Spleen (tissue), 11 donors: ENCODE results near the gene ZNF429. TPM values are rescaled to one million over a fixed set of nuclear protein-coding genes. Genes with fewer than 3 reads are reported as not detected.
A peak's percentile ranks its signal among the peaks of the same experiment; 100 is the strongest.
"Not testable (repeated sequence)": the region's sequence is repeated elsewhere in the genome, so short reads cannot be mapped to it uniquely, and the experiment has no call there.

Source experiments
- DNase-seq: peaks from one replicate; pipeline ENCODE4 v3.0.0-alpha.2; 2020
- H3K27ac ChIP-seq, 8 donors: fragments of 200-600 bp; sonication (generic) in 7 of 8; 1 replicate in 4 of 8; 2 replicates in 4 of 8; pipeline versions ENCODE4 v1.5.0 to v1.8.0; 2016 to 2021; ENCODE audit warnings: inconsistent platforms in 4 of 8, mild to moderate bottlenecking in 4 of 8, moderate library complexity in 1 of 8
- H3K27me3 ChIP-seq, 7 donors: fragments of 200-600 bp; sonication (generic) in 6 of 7; replicated peaks in 1 of 7; 1 replicate in 4 of 7; 2 replicates in 3 of 7; pipeline versions ENCODE4 v1.5.0 to v1.8.0; 2016 to 2021; ENCODE audit warnings: inconsistent platforms in 3 of 7, mild to moderate bottlenecking in 1 of 7
- H3K36me3 ChIP-seq, 6 donors: fragments of 200-600 bp; sonication (generic) in 5 of 6; 1 replicate in 4 of 6; 2 replicates in 2 of 6; pipeline versions ENCODE4 v1.5.0 to v1.8.0; 2016 to 2021; ENCODE audit warnings: inconsistent platforms in 2 of 6
- H3K4me1 ChIP-seq, 6 donors: fragments of 200-600 bp; sonication (generic) in 5 of 6; 1 replicate in 3 of 6; 2 replicates in 3 of 6; pipeline versions ENCODE4 v1.5.0 to v1.8.0; 2016 to 2021; ENCODE audit warnings: inconsistent platforms in 3 of 6
- H3K4me3 ChIP-seq, 8 donors: fragments of 200-600 bp; sonication (generic) in 7 of 8; 1 replicate in 4 of 8; 2 replicates in 4 of 8; pipeline versions ENCODE4 v1.5.0 to v1.8.0; 2016 to 2021; ENCODE audit warnings: inconsistent platforms in 4 of 8, mild to moderate bottlenecking in 4 of 8, moderate library complexity in 2 of 8
- H3K9me3 ChIP-seq, 8 donors: fragments of 200-600 bp; sonication (generic) in 7 of 8; 1 replicate in 4 of 8; 2 replicates in 4 of 8; pipeline versions ENCODE4 v1.5.0 to v1.8.0; 2016 to 2021; ENCODE audit warnings: inconsistent platforms in 4 of 8
- POLR2A ChIP-seq, 3 donors: fragments of 450-650 bp; IDR thresholded peaks; one replicate each; pipeline ENCODE4 v1.5.1; 2017; ENCODE audit warnings: antibody characterized with exemption in 3 of 3, mild to moderate bottlenecking in 1 of 3
- POLR2AphosphoS5 ChIP-seq, 3 donors: sonication (generic); formaldehyde crosslinking; IDR thresholded peaks; one replicate each; pipeline ENCODE4 v1.5.1; 2017; ENCODE audit warnings: antibody characterized with exemption in 3 of 3
- WGBS, 5 donors: extraction: QIAGEN DNeasy Blood & Tissue Kit in 3 of 5; methylation state at CpG; one replicate each; pipeline versions ENCODE4 v1.1.5 to v1.1.7; 2013 to 2018; 5-methylcytosine and 5-hydroxymethylcytosine counted together
- intact Hi-C: fragments of 100-400 bp; cut with DNase I; formaldehyde crosslinking; loops from one replicate; pipeline ENCODE4 v1.15.0; 2023; ENCODE audit warnings: low total_unique reads
- polyA plus RNA-seq, 3 donors: library from polyadenylated mRNA; stranded (reverse); fragments of 200-250 nt; gene quantifications; one replicate each; pipeline ENCODE4 v1.2.1, GENCODE V29; 2013
- total RNA-seq, 7 donors: library from RNA; depleted of rRNA in 3 of 7; stranded (reverse); fragments of >200 nt in 3 of 7; fragmentation: NEBNext Ultra II Directional in 4 of 7; extraction: Animal tissue kit (Norgen Biotek cat#: 25700) in 4 of 7; gene quantifications; one replicate each; pipeline versions ENCODE4 v1.1.0 to v1.2.1, GENCODE V29; 2016 to 2021
- TF ChIP-seq, protein P1 (sequence below), 11 experiments: fragments of 200-600 bp in 7 of 11; fragments of 450-650 bp in 4 of 11; sonication (generic) in 4 of 11; IDR thresholded peaks in 8 of 11; conservative IDR thresholded peaks in 3 of 11; 1 replicate in 7 of 11; 2 replicates in 4 of 11; pipeline versions ENCODE4 v1.4.0 to v1.8.0; 2016 to 2021; ENCODE audit warnings: antibody characterized with exemption in 11 of 11, inconsistent platforms in 4 of 11, mild to moderate bottlenecking in 1 of 11
- donor health status: healthy with polysubstance abuse.
- donor health status: DM: no; HTN: no; CAD: no; lungs with moderate emphysema.
- donor health status: DM: no; HTN: no; CAD: no.
- donor health status: Bipolar disorder and iron deficiency.
- donor health status: healthy.
- donor health status: DM: no; HTN: no; CAD: no.
- donor health status: DM: yes; HTN: yes; CAD: no.

Gene ZNF429
- total and polyA plus RNA-seq, 10 donors: 6.9 to 45.0 (median 16.9) TPM

- Histone ChIP-seq H3K9me3 (peaks cover 0 to 99% (median 66%) of the 10 kb centered on the region in 8 donors), H3K27ac (no peak overlapping the region), H3K36me3 (peaks cover 0 to 79% (median 4%) of the 10 kb centered on the region in 6 donors), H3K4me1 (no peaks in the 10 kb centered on the region), H3K27me3 (no peaks in the 10 kb centered on the region), H3K4me3 (no peak overlapping the region)
- no peak for DNase-seq
- 77 to 97% (median 86%) methylated on average over 2 of the region's 2 CpGs for WGBS, 5 donors
- TF ChIP-seq POLR2AphosphoS5 (IDR thresholded peaks at IDR 0.05) (no peak), POLR2A (IDR thresholded peaks at IDR 0.05) (no peak)
- TF ChIP-seq, protein P1, sequence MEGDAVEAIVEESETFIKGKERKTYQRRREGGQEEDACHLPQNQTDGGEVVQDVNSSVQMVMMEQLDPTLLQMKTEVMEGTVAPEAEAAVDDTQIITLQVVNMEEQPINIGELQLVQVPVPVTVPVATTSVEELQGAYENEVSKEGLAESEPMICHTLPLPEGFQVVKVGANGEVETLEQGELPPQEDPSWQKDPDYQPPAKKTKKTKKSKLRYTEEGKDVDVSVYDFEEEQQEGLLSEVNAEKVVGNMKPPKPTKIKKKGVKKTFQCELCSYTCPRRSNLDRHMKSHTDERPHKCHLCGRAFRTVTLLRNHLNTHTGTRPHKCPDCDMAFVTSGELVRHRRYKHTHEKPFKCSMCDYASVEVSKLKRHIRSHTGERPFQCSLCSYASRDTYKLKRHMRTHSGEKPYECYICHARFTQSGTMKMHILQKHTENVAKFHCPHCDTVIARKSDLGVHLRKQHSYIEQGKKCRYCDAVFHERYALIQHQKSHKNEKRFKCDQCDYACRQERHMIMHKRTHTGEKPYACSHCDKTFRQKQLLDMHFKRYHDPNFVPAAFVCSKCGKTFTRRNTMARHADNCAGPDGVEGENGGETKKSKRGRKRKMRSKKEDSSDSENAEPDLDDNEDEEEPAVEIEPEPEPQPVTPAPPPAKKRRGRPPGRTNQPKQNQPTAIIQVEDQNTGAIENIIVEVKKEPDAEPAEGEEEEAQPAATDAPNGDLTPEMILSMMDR (IDR thresholded peaks at IDR 0.05 in 8 of 11, conservative IDR thresholded peaks at IDR 0.05 in 3 of 11): no peak
- intact Hi-C loops: no loop called here
Observed at GRCh38 chr19:21559444-21559843, 54.0 kb downstream of the ZNF429 start.

DNA sequence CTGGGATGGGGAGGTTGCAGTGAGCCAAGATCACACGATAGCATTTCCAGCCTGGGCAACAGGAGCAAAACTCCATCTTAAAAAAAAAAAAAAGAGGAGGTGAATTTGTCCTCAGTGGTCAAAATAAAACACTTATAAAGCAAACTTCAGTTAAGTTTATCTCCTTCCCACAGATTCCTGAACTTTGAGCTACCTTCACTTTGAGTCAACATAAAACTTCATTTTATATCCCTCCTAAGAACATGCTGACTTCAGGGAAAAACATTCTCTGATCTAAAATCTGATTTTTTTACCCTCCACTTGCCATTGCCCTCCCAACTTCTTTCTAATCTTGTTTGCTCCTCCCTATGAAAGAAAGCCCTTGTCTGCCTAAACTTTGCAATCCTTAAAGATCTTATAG, 59.0 kb downstream of the ZNF429 start:
- H3K27ac ChIP-seq: no peak overlapping the region
- peaks cover 0 to 91% (median 27%) of the 10 kb centered on the region in 8 donors for H3K9me3 ChIP-seq
- H3K4me3 ChIP-seq: no peak overlapping the region
- TF ChIP-seq POLR2AphosphoS5 (IDR thresholded peaks at IDR 0.05) (no peak), POLR2A (IDR thresholded peaks at IDR 0.05) (no peak)
- TF ChIP-seq, protein P1 (IDR thresholded peaks at IDR 0.05 in 8 of 11, conservative IDR thresholded peaks at IDR 0.05 in 3 of 11): no peak
- H3K27me3 ChIP-seq: no peaks in the 10 kb centered on the region
- intact Hi-C loops: no loop called here
- WGBS, 5 donors: 78 to 93% (median 83%) methylated on average over 1 of the region's 1 CpG
- peaks cover 0 to 34% (median 0%) of the 10 kb centered on the region in 6 donors for H3K36me3 ChIP-seq
- peaks cover 0 to 9% (median 0%) of the 10 kb centered on the region in 6 donors for H3K4me1 ChIP-seq
- no peak for DNase-seq

DNA sequence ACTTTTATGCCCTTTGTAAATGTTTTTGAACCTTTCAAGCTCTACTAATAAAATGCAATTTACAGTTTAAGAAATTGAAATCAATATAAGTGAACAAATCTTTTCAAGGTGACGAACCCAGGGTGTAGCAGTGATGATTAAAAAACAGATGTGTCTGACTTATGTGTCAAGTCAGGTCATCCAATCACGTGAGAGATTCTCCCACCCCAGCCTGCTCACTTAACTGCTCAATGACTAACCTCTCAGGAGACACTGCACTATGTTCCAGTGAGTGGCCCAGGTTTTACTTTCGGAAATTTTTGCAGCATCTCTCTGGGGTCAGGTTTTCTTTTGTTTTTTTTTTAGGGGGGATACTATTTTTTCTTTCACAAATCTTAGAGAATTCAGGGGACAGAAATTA, 60.7 kb downstream of the ZNF429 start:
- H3K27ac ChIP-seq: no peak overlapping the region
- TF ChIP-seq, protein P1 (IDR thresholded peaks at IDR 0.05 in 8 of 11, conservative IDR thresholded peaks at IDR 0.05 in 3 of 11): no peak
- TF ChIP-seq POLR2AphosphoS5 (IDR thresholded peaks at IDR 0.05) (no peak), POLR2A (IDR thresholded peaks at IDR 0.05) (no peak)
- peaks cover 0 to 9% (median 0%) of the 10 kb centered on the region in 6 donors for H3K4me1 ChIP-seq
- H3K4me3 ChIP-seq: no peak overlapping the region
- H3K9me3 ChIP-seq: peaks cover 0 to 91% (median 28%) of the 10 kb centered on the region in 8 donors
- WGBS, 5 donors: 64 to 78% (median 74%) methylated on average over 3 of the region's 3 CpGs
- no peaks in the 10 kb centered on the region for H3K27me3 ChIP-seq
- peaks cover 0 to 27% (median 0%) of the 10 kb centered on the region in 6 donors for H3K36me3 ChIP-seq
- DNase-seq: no peak
- intact Hi-C loops: no loop called here

GRCh38 chr19:21567806-21568205, 62.4 kb downstream of the ZNF429 start:
- H3K9me3 ChIP-seq: peaks cover 0 to 93% (median 36%) of the 10 kb centered on the region in 8 donors
- peak overlapping the region in 4 of 8 donors; percentile 16 to 69 (median 36) for H3K4me3 ChIP-seq
- H3K27ac ChIP-seq, H3K27me3 ChIP-seq, H3K4me1 ChIP-seq, DNase-seq, intact Hi-C loops: not testable (repeated sequence)
- peaks cover 0 to 16% (median 0%) of the 10 kb centered on the region in 6 donors for H3K36me3 ChIP-seq
- WGBS, 5 donors: 73 to 85% (median 82%) methylated on average over 4 of the region's 4 CpGs
